Uterus (tissue), 4 donors: ENCODE results near the gene NPC1L1. TPM values are rescaled to one million over a fixed set of nuclear protein-coding genes. Genes with fewer than 3 reads are reported as not detected.
"Not testable (repeated sequence)": the region's sequence is repeated elsewhere in the genome, so short reads cannot be mapped to it uniquely, and the experiment has no call there.

Experiments used
- DNase-seq, 2 donors: peaks; one replicate each; pipeline ENCODE4 v3.0.0-alpha.2; 2019 to 2020
- H3K27ac ChIP-seq, 2 donors: fragments of 200-600 bp; sonication (generic); 1 replicate in 1 of 2; 2 replicates in 1 of 2; pipeline ENCODE4 v1.5.1; 2016 to 2018
- H3K27me3 ChIP-seq, 2 donors: fragments of 200-600 bp; sonication (generic); one replicate each; pipeline ENCODE4 v1.5.1; 2018 to 2019; ENCODE audit warnings: control low read depth in 1 of 2
- H3K36me3 ChIP-seq, 2 donors: fragments of 200-600 bp; sonication (generic); one replicate each; pipeline ENCODE4 v1.5.1; 2019; ENCODE audit warnings: control low read depth in 1 of 2
- H3K4me1 ChIP-seq, 2 donors: fragments of 200-600 bp; sonication (generic); one replicate each; pipeline ENCODE4 v1.5.1; 2018 to 2019; ENCODE audit warnings: control low read depth in 1 of 2
- H3K4me3 ChIP-seq, 2 donors: fragments of 200-600 bp; sonication (generic); 1 replicate in 1 of 2; 2 replicates in 1 of 2; pipeline ENCODE4 v1.5.1; 2018 to 2019; ENCODE audit warnings: mild to moderate bottlenecking in 1 of 2
- H3K9me3 ChIP-seq, 2 donors: fragments of 200-600 bp; sonication (generic); one replicate each; pipeline ENCODE4 v1.5.1; 2019; ENCODE audit warnings: control low read depth in 1 of 2
- CTCF ChIP-seq, 4 experiments: fragments of 200-600 bp in 2 of 4; fragments of 450-650 bp in 2 of 4; sonication (generic) in 2 of 4; IDR thresholded peaks; one replicate each; pipeline ENCODE4 v1.5.1; 2016 to 2019; ENCODE audit warnings: antibody characterized with exemption in 4 of 4, mild to moderate bottlenecking in 2 of 4, moderate library complexity in 1 of 4
- POLR2A ChIP-seq, 2 donors: fragments of 450-650 bp; IDR thresholded peaks; one replicate each; pipeline ENCODE4 v1.6.1; 2016; ENCODE audit warnings: antibody characterized with exemption in 2 of 2, mild to moderate bottlenecking in 1 of 2, moderate library complexity in 1 of 2
- intact Hi-C: fragments of 100-400 bp; cut with DNase I; formaldehyde crosslinking; loops from one replicate; pipeline ENCODE4 v1.15.1; 2023; ENCODE audit warnings: low total_unique reads
- total RNA-seq, 4 donors: library from RNA; depleted of rRNA in 3 of 4; stranded (reverse); fragments of >200 nt in 3 of 4; gene quantifications; one replicate each; pipeline versions ENCODE4 v1.1.0 to v1.2.4, GENCODE V29; 2014 to 2023
- donor health status: DM: yes; HTN: yes; CAD: no.

The NPC1L1 gene
- total RNA-seq, 4 donors from 2014 or later = 0.49 TPM; not detected in 3

- H3K27ac ChIP-seq = no peak overlapping the region
- no peaks in the 10 kb centered on the region for H3K36me3 ChIP-seq
- intact Hi-C loops = no loop called here
- H3K9me3 ChIP-seq = no peaks in the 10 kb centered on the region
- TF ChIP-seq POLR2A (IDR thresholded peaks at IDR 0.05) (no peak), CTCF (IDR thresholded peaks at IDR 0.05) (peak; percentile 83 to 90 (median 84))
- no peaks in the 10 kb centered on the region for H3K27me3 ChIP-seq
- no peak overlapping the region for H3K4me3 ChIP-seq
- peak; percentile 47 to 59 for DNase-seq
- H3K4me1 ChIP-seq = no peaks in the 10 kb centered on the region
These were observed 24.1 kb upstream of the NPC1L1 start for GRCh38 chr7:44565097-44565794.

- H3K4me1 ChIP-seq = no peaks in the 10 kb centered on the region
- H3K27ac ChIP-seq = no peak overlapping the region
- TF ChIP-seq POLR2A (IDR thresholded peaks at IDR 0.05) (no peak), CTCF (IDR thresholded peaks at IDR 0.05) (no peak)
- H3K27me3 ChIP-seq = no peaks in the 10 kb centered on the region
- H3K36me3 ChIP-seq = no peaks in the 10 kb centered on the region
- DNase-seq = peak in 1 of 2 donors; percentile 6
- no peaks in the 10 kb centered on the region for H3K9me3 ChIP-seq
- intact Hi-C loops = no loop called here
- no peak overlapping the region for H3K4me3 ChIP-seq
These were observed 23.5 kb upstream of the NPC1L1 start for GRCh38 chr7:44564606-44565005.

GRCh38 chr7:44563171-44563679, 22.1 kb upstream of the NPC1L1 start:
- no peaks in the 10 kb centered on the region for H3K27me3 ChIP-seq
- H3K4me3 ChIP-seq = no peak overlapping the region
- no peaks in the 10 kb centered on the region for H3K4me1 ChIP-seq
- H3K9me3 ChIP-seq = no peaks in the 10 kb centered on the region
- no peak for TF ChIP-seq POLR2A (IDR thresholded peaks at IDR 0.05)
- no peak for TF ChIP-seq CTCF (IDR thresholded peaks at IDR 0.05)
- H3K36me3 ChIP-seq = no peaks in the 10 kb centered on the region
- no peak for DNase-seq
- intact Hi-C loops = no loop called here
- H3K27ac ChIP-seq = no peak overlapping the region

- H3K4me3 ChIP-seq, H3K9me3 ChIP-seq, H3K27ac ChIP-seq, H3K4me1 ChIP-seq, intact Hi-C loops, H3K36me3 ChIP-seq, H3K27me3 ChIP-seq: not testable (repeated sequence)
- DNase-seq = peak in 1 of 2 donors; percentile 5
These were observed 21.5 kb upstream of the NPC1L1 start for GRCh38 chr7:44562622-44562962.

- DNase-seq = no peak
- Histone ChIP-seq H3K9me3 (no peaks in the 10 kb centered on the region), H3K4me3 (no peak overlapping the region), H3K27me3 (no peaks in the 10 kb centered on the region), H3K27ac (no peak overlapping the region), H3K36me3 (no peaks in the 10 kb centered on the region), H3K4me1 (no peaks in the 10 kb centered on the region)
- TF ChIP-seq POLR2A (IDR thresholded peaks at IDR 0.05) = no peak
- no peak for TF ChIP-seq CTCF (IDR thresholded peaks at IDR 0.05)
- intact Hi-C loops = no loop called here
These were observed 21.0 kb upstream of the NPC1L1 start for GRCh38 chr7:44561962-44562621.
